Left ventricle myocardium inferior (tissue), 1 donor: ENCODE results near the gene SCAMP4. TPM values are rescaled to one million over a fixed set of nuclear protein-coding genes. Genes with fewer than 3 reads are reported as not detected.
A peak's percentile ranks its signal among the peaks of the same experiment; 100 is the strongest.
"Not testable (repeated sequence)": the region's sequence is repeated elsewhere in the genome, so short reads cannot be mapped to it uniquely, and the experiment has no call there.

Experiments
- DNase-seq: peaks from one replicate; pipeline ENCODE4 v3.0.0-alpha.2; 2020
- H3K27ac ChIP-seq: fragments of 200-600 bp; replicated peaks from 2 replicates; pipeline ENCODE4 v1.8.0; 2021
- H3K27me3 ChIP-seq: fragments of 200-600 bp; 2 replicates; pipeline ENCODE4 v1.8.0; 2021; ENCODE audit warnings: low read depth
- H3K36me3 ChIP-seq: fragments of 200-600 bp; 2 replicates; pipeline ENCODE4 v1.8.0; 2021
- H3K4me1 ChIP-seq: fragments of 200-600 bp; 2 replicates; pipeline ENCODE4 v1.8.0; 2021
- H3K4me3 ChIP-seq: fragments of 200-600 bp; 2 replicates; pipeline ENCODE4 v1.8.0; 2021; ENCODE audit warnings: mild to moderate bottlenecking, moderate library complexity
- H3K9me3 ChIP-seq: fragments of 200-600 bp; replicated peaks from 2 replicates; pipeline ENCODE4 v1.8.0; 2021
- CTCF ChIP-seq: fragments of 200-600 bp; IDR thresholded peaks from 2 replicates; pipeline ENCODE4 v1.8.0; 2021; ENCODE audit warnings: antibody characterized with exemption, mild to moderate bottlenecking, borderline replicate concordance
- intact Hi-C: fragments of 100-400 bp; cut with micrococcal nuclease; formaldehyde crosslinking; loops from one replicate; pipeline ENCODE4 v1.11.0; 2022
- total RNA-seq: library from RNA; stranded (reverse); fragmentation: NEBNext Ultra II Directional; extraction: Animal tissue kit (Norgen Biotek cat#: 25700); gene quantifications from one replicate; pipeline ENCODE4 v1.2.1, GENCODE V29; 2021
- donor health status: DM: no; HTN: yes; CAD: no; lungs with severe emphysema.

SCAMP4 gene
- total RNA-seq, 1 donor from 2014 or later, result 16.2 TPM

- Histone ChIP-seq H3K27me3 (no peaks in the 10 kb centered on the region), H3K4me1 (peaks cover 63% of the 10 kb centered on the region), H3K4me3 (peak overlapping the region; percentile 85), H3K27ac (peak overlapping the region; percentile 90), H3K36me3 (no peaks in the 10 kb centered on the region), H3K9me3 (no peaks in the 10 kb centered on the region)
- no peak for DNase-seq
- intact Hi-C loops, result no loop called here
- no peak for TF ChIP-seq CTCF
These were observed 23.0 kb upstream of the SCAMP4 start for GRCh38 chr19:1882089-1882785.

GRCh38 chr19:1882786-1883692 lies 22.2 kb upstream of the SCAMP4 start:
- Histone ChIP-seq H3K27me3 (no peaks in the 10 kb centered on the region), H3K9me3 (no peaks in the 10 kb centered on the region), H3K36me3 (no peaks in the 10 kb centered on the region), H3K4me1 (peaks cover 64% of the 10 kb centered on the region), H3K4me3 (peak overlapping the region; percentile 85), H3K27ac (peak overlapping the region; percentile 90)
- no peak for TF ChIP-seq CTCF
- no peak for DNase-seq
- intact Hi-C loops, result no loop called here

GRCh38 chr19:1883784-1884183 lies 21.4 kb upstream of the SCAMP4 start:
- intact Hi-C loops, result no loop called here
- no peak for DNase-seq
- no peak for TF ChIP-seq CTCF
- H3K36me3 ChIP-seq, result no peaks in the 10 kb centered on the region
- peaks cover 60% of the 10 kb centered on the region for H3K4me1 ChIP-seq
- H3K4me3 ChIP-seq, result peak overlapping the region; percentile 85
- H3K9me3 ChIP-seq, result no peaks in the 10 kb centered on the region
- H3K27ac ChIP-seq, result peak overlapping the region; percentile 90
- no peaks in the 10 kb centered on the region for H3K27me3 ChIP-seq

- intact Hi-C loops, result no loop called here
- H3K27ac ChIP-seq, result peak overlapping the region; percentile 90
- DNase-seq, result no peak
- no peak for TF ChIP-seq CTCF
- no peaks in the 10 kb centered on the region for H3K36me3 ChIP-seq
- peaks cover 59% of the 10 kb centered on the region for H3K4me1 ChIP-seq
- H3K9me3 ChIP-seq, result no peaks in the 10 kb centered on the region
- H3K27me3 ChIP-seq, result no peaks in the 10 kb centered on the region
- peak overlapping the region; percentile 85 for H3K4me3 ChIP-seq
These were observed 20.9 kb upstream of the SCAMP4 start for GRCh38 chr19:1884291-1884718.

GRCh38 chr19:1884719-1885334 lies 20.4 kb upstream of the SCAMP4 start:
- Histone ChIP-seq H3K4me3 (peak overlapping the region; percentile 85), H3K36me3 (no peaks in the 10 kb centered on the region), H3K27me3 (no peaks in the 10 kb centered on the region), H3K9me3 (no peaks in the 10 kb centered on the region), H3K27ac (peak overlapping the region; percentile 90), H3K4me1 (peaks cover 58% of the 10 kb centered on the region)
- TF ChIP-seq CTCF, result no peak
- intact Hi-C loops, result no loop called here
- DNase-seq, result no peak

GRCh38 chr19:1885398-1886119 lies 19.6 kb upstream of the SCAMP4 start, which contains the start of gene ABHD17A:
Gene ABHD17A (minus strand): TSS chr19:1885496. CDS start chr19:1881566, 3,930 bp downstream.
- H3K9me3 ChIP-seq, H3K36me3 ChIP-seq, H3K27me3 ChIP-seq, intact Hi-C loops: not testable (repeated sequence)
- Histone ChIP-seq H3K27ac (peak within 1 kb of the TSS; percentile 90), H3K4me1 (peaks cover 51% of the 10 kb centered on the region), H3K4me3 (peak within 1 kb of the TSS; percentile 85)
- peak; percentile 95 for DNase-seq

GRCh38 chr19:1886360-1886759 lies 18.8 kb upstream of the SCAMP4 start:
- H3K4me3 ChIP-seq, H3K9me3 ChIP-seq, DNase-seq, intact Hi-C loops, H3K27me3 ChIP-seq, H3K36me3 ChIP-seq: not testable (repeated sequence)
- H3K4me1 ChIP-seq, result peaks cover 45% of the 10 kb centered on the region
- peak overlapping the region; percentile 58 for H3K27ac ChIP-seq
